Stimulated activated naive CD8-positive, alpha-beta T cell treated with anti-CD3 and anti-CD28 coated beads, Interleukin-15, Interleukin-2, amounts not matched to agents 100 ng/mL and 50 ng/mL, for 24 hours (primary cell): ENCODE results near the gene MIOS.
"Not testable (repeated sequence)": the region's sequence is repeated elsewhere in the genome, so short reads cannot be mapped to it uniquely, and the experiment has no call there.

Experiments used
- H3K27ac Mint-ChIP-seq: one replicate; pipeline ENCODE4 v1.8.0; 2021; ENCODE audit warnings: mild to moderate bottlenecking, mixed read lengths
- H3K27me3 Mint-ChIP-seq: one replicate; pipeline ENCODE4 v1.8.0; 2021; ENCODE audit warnings: mixed read lengths
- H3K36me3 Mint-ChIP-seq: one replicate; pipeline ENCODE4 v1.8.0; 2021; ENCODE audit warnings: low read depth, mixed read lengths
- H3K4me1 Mint-ChIP-seq: one replicate; pipeline ENCODE4 v1.8.0; 2021; ENCODE audit warnings: low read depth, mixed read lengths
- H3K4me3 Mint-ChIP-seq: one replicate; pipeline ENCODE4 v1.8.0; 2021; ENCODE audit warnings: mild to moderate bottlenecking, mixed read lengths
- H3K9me3 Mint-ChIP-seq: one replicate; pipeline ENCODE4 v1.8.0; 2021; ENCODE audit warnings: mixed read lengths

Gene MIOS

GRCh38 chr7:7539711-7540110, 27.0 kb upstream of the MIOS start:
- H3K27me3 Mint-ChIP-seq: peaks cover 4% of the 10 kb centered on the region
- H3K36me3 Mint-ChIP-seq: no peaks in the 10 kb centered on the region
- H3K4me3 Mint-ChIP-seq: no peak overlapping the region
- H3K27ac Mint-ChIP-seq: no peak overlapping the region
- no peaks in the 10 kb centered on the region for H3K4me1 Mint-ChIP-seq
- H3K9me3 Mint-ChIP-seq: no peaks in the 10 kb centered on the region

DNA sequence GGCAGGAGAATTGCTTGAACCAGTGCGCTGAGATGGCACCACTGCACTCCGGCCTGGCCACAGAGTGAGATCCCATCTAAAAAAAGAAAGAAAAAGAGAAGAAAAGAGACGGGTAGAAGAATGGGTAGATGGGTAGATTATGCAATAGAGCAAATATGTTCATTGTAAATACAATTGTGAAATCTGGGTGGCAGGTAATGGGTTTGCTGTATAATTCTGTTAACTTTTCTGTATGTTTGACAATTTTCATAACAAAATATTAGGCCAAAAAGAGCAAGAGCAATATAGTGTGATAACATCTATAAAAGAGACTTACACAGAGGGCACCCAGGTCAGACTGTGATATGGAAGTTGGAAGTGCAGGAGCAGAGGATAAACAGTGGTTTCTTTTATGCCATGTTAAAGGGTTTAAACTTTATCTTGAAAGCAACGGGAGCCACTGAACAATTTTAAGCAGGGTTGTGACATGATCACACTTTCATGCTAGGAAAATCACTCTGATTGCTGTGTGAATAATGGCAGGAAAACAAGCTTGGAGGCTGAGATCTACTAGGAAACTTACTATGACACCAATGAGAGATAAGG, 24.3 kb upstream of the MIOS start:
- Mint-ChIP-seq H3K27ac (no peak overlapping the region), H3K4me1 (no peaks in the 10 kb centered on the region), H3K9me3 (no peaks in the 10 kb centered on the region), H3K27me3 (no peaks in the 10 kb centered on the region), H3K4me3 (no peak overlapping the region), H3K36me3 (no peaks in the 10 kb centered on the region)

- Mint-ChIP-seq H3K4me3 (no peak overlapping the region), H3K27me3 (no peaks in the 10 kb centered on the region), H3K9me3 (no peaks in the 10 kb centered on the region), H3K27ac (no peak overlapping the region), H3K36me3 (no peaks in the 10 kb centered on the region), H3K4me1 (no peaks in the 10 kb centered on the region)
These were observed 18.3 kb upstream of the MIOS start for GRCh38 chr7:7548407-7548806.

- Mint-ChIP-seq H3K4me1 (no peaks in the 10 kb centered on the region), H3K27ac (no peak overlapping the region), H3K4me3 (no peak overlapping the region), H3K27me3 (no peaks in the 10 kb centered on the region), H3K9me3 (no peaks in the 10 kb centered on the region), H3K36me3 (no peaks in the 10 kb centered on the region)
These were observed 16.0 kb upstream of the MIOS start for GRCh38 chr7:7550663-7551062.

GRCh38 chr7:7552199-7552598, 14.5 kb upstream of the MIOS start:
- Mint-ChIP-seq H3K4me3 (no peak overlapping the region), H3K9me3 (no peaks in the 10 kb centered on the region), H3K27ac (no peak overlapping the region), H3K4me1 (no peaks in the 10 kb centered on the region), H3K27me3 (no peaks in the 10 kb centered on the region), H3K36me3 (no peaks in the 10 kb centered on the region)

DNA sequence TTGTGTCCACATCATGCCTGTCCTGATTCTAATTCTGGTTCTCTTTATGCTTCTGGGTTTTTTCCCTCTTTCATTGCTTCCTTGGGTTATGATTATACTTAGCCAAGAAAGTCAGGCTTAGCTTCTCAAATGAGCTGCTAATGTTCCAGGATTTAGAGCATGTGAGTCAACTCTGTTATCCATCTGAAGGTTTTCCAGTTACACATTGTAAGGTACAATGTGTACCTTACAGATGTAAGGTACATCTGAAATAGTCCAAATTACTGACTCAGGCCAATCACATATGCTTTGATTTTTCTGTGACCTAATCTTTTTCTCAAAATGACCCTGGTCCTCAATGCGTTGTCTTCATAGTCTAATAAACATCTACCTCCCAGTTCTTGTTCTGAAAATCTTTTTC, 13.3 kb upstream of the MIOS start:
- Mint-ChIP-seq H3K9me3 (peaks cover 6% of the 10 kb centered on the region), H3K4me1 (no peaks in the 10 kb centered on the region), H3K4me3 (no peak overlapping the region), H3K36me3 (peaks cover 9% of the 10 kb centered on the region), H3K27me3 (no peaks in the 10 kb centered on the region), H3K27ac (no peak overlapping the region)

GRCh38 chr7:7554021-7554432, 12.7 kb upstream of the MIOS start:
- peaks cover 13% of the 10 kb centered on the region for H3K9me3 Mint-ChIP-seq
- H3K36me3 Mint-ChIP-seq: peaks cover 15% of the 10 kb centered on the region
- no peaks in the 10 kb centered on the region for H3K4me1 Mint-ChIP-seq
- H3K27me3 Mint-ChIP-seq: no peaks in the 10 kb centered on the region
- H3K4me3 Mint-ChIP-seq: no peak overlapping the region
- no peak overlapping the region for H3K27ac Mint-ChIP-seq

DNA sequence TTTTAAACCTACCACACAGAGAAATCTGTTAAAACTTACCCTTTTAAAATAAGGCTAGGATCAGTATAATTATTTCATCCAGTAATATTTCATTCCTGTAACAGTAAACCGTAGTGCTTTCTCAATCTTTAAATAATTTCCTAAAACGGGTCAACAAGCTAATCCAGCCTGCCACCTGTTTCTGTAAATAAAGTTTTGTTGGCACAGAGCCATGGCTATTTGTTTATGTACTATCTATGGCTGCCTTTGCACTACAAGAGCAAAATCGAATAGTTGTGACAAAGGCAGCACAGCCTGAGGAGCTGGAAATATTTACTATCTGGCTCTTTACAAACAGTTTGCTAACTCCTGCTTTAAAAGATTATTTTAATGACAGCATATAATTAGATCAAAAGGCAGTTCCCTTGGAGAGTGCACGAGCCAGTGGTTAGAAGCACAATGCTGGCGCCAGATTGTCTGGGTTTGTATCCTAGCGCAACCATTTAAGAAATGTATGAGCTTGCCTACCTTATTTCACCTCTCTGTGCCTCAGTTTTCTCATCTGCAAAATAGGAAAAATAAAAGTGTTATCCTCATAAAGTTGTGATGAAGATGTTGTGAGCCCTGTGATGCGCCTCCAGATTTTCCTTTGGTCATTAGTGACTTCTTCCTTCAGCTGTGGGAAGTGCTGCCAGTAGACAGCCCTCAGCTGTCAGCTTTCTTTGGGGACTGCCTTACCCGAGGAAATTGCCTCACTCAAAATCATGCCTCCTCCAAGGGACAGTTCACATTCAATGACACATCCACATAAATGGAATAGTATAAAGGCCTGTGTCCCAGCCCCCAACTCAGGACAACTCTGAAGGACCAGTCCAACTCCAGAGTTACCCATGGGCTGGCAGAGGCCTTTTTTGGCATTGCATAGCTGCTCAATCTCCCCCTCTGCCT, 11.8 kb upstream of the MIOS start:
- Mint-ChIP-seq H3K27ac (no peak overlapping the region), H3K9me3 (peaks cover 14% of the 10 kb centered on the region), H3K27me3 (no peaks in the 10 kb centered on the region), H3K4me3 (no peak overlapping the region), H3K36me3 (peaks cover 24% of the 10 kb centered on the region), H3K4me1 (no peaks in the 10 kb centered on the region)

DNA sequence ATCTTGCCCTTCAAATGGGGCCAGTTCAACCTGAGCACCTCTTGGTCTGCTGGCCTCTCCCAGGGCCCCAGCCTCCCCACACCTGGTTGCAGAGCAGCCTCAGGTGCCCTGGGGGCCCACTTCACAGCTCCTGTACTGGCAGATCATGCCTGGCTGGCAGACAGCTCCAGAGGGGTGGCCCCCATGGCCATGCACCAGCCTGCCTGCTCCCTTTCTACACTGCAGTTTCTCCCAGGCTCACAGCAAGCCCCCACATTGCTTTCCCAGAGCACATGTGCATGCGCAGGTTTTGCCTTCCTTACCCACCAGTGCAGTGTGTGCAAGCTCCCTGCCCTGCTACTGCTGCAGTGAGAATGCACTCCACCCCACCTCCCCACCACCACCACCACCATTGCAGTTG, 9.8 kb upstream of the MIOS start:
- Mint-ChIP-seq H3K4me3 (no peak overlapping the region), H3K9me3 (peaks cover 14% of the 10 kb centered on the region), H3K27me3 (no peaks in the 10 kb centered on the region), H3K27ac (no peak overlapping the region), H3K36me3 (peaks cover 26% of the 10 kb centered on the region), H3K4me1 (no peaks in the 10 kb centered on the region)

GRCh38 chr7:7557252-7557651, 9.4 kb upstream of the MIOS start:
- Mint-ChIP-seq H3K4me3 (no peak overlapping the region), H3K27me3 (no peaks in the 10 kb centered on the region), H3K36me3 (peaks cover 26% of the 10 kb centered on the region), H3K4me1 (no peaks in the 10 kb centered on the region), H3K9me3 (peaks cover 14% of the 10 kb centered on the region), H3K27ac (no peak overlapping the region)

GRCh38 chr7:7561591-7561990, 5.1 kb upstream of the MIOS start:
- H3K27me3 Mint-ChIP-seq, H3K27ac Mint-ChIP-seq, H3K4me3 Mint-ChIP-seq, H3K4me1 Mint-ChIP-seq: not testable (repeated sequence)
- H3K9me3 Mint-ChIP-seq: peaks cover 14% of the 10 kb centered on the region
- peaks cover 26% of the 10 kb centered on the region for H3K36me3 Mint-ChIP-seq

DNA sequence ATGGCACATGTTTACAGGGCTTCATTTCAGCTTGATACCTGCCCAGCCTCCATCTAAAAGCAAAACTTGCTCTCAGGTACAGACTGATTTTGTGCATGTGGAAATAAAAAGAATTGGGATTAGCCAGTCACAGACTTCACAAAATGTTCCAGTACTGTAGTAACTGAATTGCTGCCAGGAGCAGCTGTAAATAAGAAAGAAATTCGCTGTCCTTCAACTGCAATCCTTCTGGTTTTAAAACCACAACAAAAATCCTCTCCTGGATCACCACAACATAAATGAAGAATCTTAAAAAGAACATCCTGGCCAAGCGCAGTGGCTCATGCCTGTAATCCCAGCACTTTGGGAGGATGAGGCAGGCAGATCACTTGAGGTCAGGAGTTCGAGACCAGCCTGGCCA, 3.9 kb upstream of the MIOS start:
- Mint-ChIP-seq H3K27me3 (no peaks in the 10 kb centered on the region), H3K36me3 (peaks cover 28% of the 10 kb centered on the region), H3K27ac (no peak overlapping the region), H3K9me3 (peaks cover 14% of the 10 kb centered on the region), H3K4me3 (no peak overlapping the region), H3K4me1 (peaks cover under 1% of the 10 kb centered on the region)

DNA sequence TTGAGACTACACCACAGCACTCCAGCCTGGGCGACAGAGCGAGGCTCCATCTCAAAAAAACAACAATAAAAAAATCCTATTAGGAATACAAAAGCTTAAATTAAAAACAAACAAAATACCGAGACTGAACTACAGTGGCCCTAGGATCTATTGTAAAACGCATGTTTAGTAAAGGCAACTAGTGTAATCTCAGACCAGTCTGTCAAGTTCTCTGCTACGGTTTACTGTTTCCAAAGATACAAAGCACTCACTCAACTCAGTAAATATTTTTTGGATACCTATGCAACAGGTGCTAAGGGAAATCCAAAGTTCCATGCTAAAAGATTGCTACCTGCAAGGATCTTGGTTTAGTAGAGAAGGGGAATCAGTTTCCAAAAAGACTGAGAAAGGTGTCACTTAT, 3.4 kb upstream of the MIOS start:
- Mint-ChIP-seq H3K36me3 (peaks cover 28% of the 10 kb centered on the region), H3K27ac (no peak overlapping the region)

GRCh38 chr7:7563813-7564212, 2.9 kb upstream of the MIOS start:
- Mint-ChIP-seq H3K27ac (no peak overlapping the region), H3K4me3 (no peak overlapping the region), H3K36me3 (peaks cover 28% of the 10 kb centered on the region), H3K9me3 (peaks cover 3% of the 10 kb centered on the region), H3K4me1 (peaks cover 11% of the 10 kb centered on the region), H3K27me3 (no peaks in the 10 kb centered on the region)

More for the DNA sequence above, 3.4 kb upstream of the MIOS start:
- Mint-ChIP-seq H3K4me3 (no peak overlapping the region), H3K9me3 (peaks cover 9% of the 10 kb centered on the region), H3K4me1 (peaks cover 6% of the 10 kb centered on the region), H3K27me3 (no peaks in the 10 kb centered on the region)

GRCh38 chr7:7564323-7564780, 2.3 kb upstream of the MIOS start:
- H3K27ac Mint-ChIP-seq: no peak overlapping the region
- H3K4me3 Mint-ChIP-seq: no peak overlapping the region
- H3K36me3 Mint-ChIP-seq: peaks cover 28% of the 10 kb centered on the region

More at GRCh38 chr7:7564323-7564780, 2.3 kb upstream of the MIOS start:
- no peaks in the 10 kb centered on the region for H3K9me3 Mint-ChIP-seq
- H3K4me1 Mint-ChIP-seq: peaks cover 17% of the 10 kb centered on the region
- no peaks in the 10 kb centered on the region for H3K27me3 Mint-ChIP-seq
